Adrenal gland (tissue), 5 donors: Measurements from ENCODE around the gene ASB13.

Experiments used
- CTCF ChIP-seq, 6 experiments: fragments of 450-650 bp in 4 of 6; fragments of 200-600 bp in 2 of 6; sonication (generic) in 1 of 6; IDR thresholded peaks; 1 replicate in 5 of 6; 2 replicates in 1 of 6; pipeline versions ENCODE4 v1.5.1 to v1.8.0; 2016 to 2021; ENCODE audit warnings: antibody characterized with exemption in 6 of 6, mild to moderate bottlenecking in 2 of 6, moderate library complexity in 1 of 6
- POLR2A ChIP-seq, 2 donors: fragments of 450-650 bp; IDR thresholded peaks; one replicate each; pipeline ENCODE4 v1.6.1; 2017; ENCODE audit warnings: antibody characterized with exemption in 2 of 2, mild to moderate bottlenecking in 2 of 2, moderate library complexity in 1 of 2
- donor health status: DM: no; HTN: no; CAD: no.

GRCh38 chr10:5640036-5640435 lies 26.4 kb downstream of the ASB13 start:
- TF ChIP-seq POLR2A (IDR thresholded peaks at IDR 0.05) = no peak
- no peak for TF ChIP-seq CTCF (IDR thresholded peaks at IDR 0.05)
